DMS79 treated with DMSO at 0.1 percent for 48 hours (cell line): Measurements from ENCODE around the gene PIPOX.
A peak's percentile ranks its signal among the peaks of the same experiment; 100 is the strongest.

ENCODE experiments used
- DNase-seq: peaks from one replicate; lab custom pipeline; 2025; lab: John Stamatoyannopoulos, UW

The PIPOX gene

DNA sequence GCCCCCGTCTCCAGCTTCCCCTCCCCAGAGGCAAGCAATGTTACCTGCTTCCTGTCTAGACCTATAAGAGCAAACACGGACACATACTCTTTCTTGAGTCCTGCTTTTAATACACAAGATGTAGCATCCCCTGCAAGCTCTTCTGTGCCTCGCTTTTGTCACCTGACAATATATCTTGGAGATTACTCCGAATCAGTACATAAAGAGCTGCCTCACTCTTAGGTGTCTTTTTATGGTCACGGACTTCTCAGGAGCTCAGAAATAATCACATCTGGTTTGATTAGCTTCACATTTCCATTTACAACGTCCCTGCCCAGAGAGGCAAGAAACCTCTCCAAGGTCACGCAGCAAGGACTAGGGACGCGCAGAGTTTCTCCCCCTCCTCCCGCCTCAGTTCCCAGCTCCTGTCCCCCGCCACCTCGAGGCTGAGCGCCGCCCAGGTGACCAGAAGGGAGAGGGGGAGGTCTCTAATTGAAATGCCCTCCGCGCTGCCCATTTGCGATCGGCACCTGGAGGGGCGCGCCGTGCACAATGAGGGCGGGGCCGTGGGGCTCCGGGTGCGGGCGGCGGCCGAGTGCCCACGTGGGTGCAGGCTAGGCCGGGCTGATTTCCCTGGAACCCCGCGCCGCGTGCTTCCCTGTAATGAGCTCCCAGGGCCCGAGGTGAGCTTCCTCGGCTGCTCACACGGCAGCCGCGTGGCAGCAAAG lies 23.3 kb upstream of the PIPOX start:
- no peak for DNase-seq

DNA sequence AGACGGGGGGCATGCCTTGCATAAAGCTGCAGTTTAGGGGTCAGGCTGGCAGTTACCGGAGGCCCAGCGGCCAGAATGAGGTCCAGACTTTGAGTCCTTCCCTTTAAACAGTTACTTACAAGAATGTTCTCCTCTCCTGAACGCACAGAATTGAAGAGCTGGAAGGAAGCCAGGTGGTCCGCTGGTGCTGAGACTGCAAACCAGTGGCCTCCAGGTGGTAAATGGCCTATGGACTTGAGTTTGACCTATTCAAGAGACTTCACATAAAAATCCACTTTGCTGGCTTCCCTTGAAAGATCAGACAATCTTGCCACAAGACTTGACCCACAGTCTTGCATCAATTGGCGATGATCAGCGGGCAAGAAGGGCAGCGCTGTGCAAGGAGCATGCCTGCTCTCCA lies 22.4 kb upstream of the PIPOX start:
- peak; percentile 10 for DNase-seq

DNA sequence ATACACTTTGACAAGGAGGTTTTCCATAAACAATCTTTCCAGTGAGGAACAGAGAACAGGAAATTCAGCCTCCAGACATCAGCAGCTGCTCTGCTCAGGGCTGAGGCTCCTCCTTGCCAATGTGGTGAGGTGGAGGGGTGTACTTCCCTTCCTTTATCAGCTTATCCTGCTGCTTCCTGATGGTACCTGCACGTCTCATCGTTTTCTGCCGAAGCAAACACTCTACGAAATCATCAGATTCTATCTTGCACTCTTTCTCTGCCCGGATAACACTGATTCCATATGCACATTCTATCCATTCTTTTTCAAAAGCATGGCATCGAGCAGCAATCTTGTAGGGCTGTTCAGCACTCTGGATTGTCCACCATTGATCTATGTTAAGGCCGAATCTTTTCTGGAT lies 21.7 kb upstream of the PIPOX start:
- DNase-seq: no peak

DNA sequence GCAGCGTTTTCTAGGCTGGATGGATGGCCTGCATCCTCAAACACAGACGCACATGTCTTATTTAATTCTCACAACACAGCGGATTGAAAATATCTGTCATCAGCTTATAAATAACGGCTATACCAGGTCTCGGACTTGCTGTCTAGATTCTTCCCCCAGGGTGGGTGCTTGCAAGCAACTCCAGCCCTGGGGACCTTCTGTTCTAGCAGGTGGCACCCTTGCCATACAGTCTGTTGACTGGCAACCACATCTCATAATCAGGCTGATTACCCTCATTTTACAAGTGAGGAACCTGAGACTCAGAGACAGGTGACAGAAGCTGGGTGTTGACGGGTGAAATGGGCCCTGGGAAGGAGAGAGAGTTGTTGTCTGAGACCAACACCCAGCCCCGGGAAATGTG lies 20.9 kb upstream of the PIPOX start:
- DNase-seq: no peak

DNA sequence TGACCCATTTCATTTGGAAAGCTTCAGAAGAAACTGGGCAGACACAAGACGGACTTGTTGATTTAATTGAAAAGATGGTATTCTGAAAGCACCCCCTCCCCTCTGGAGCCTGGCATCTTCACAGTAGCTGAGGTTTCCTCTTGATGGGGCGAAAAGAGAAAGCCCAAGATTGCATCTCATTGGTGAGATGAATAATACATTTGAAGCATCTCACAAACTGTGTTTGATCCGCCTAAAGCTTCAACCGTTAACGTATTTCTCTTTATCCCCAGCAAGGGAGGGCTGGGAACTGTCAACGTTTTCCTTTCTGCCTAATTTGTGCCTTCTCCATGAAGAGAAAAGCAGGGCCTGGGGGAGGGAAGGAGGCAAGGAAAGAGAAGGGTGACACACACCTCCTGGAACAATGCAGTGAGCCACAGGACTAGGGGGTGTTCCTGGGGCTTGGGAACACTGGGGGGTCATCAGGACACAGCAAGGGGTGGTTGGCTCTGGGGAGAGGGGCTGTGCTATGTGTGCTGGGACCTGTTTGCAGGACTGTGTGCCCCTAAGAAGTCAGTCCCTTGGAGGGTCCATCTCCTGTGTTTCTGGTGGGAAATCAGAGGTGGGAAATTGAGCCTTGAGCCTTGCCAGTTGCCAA lies 18.5 kb upstream of the PIPOX start:
- DNase-seq: no peak

DNA sequence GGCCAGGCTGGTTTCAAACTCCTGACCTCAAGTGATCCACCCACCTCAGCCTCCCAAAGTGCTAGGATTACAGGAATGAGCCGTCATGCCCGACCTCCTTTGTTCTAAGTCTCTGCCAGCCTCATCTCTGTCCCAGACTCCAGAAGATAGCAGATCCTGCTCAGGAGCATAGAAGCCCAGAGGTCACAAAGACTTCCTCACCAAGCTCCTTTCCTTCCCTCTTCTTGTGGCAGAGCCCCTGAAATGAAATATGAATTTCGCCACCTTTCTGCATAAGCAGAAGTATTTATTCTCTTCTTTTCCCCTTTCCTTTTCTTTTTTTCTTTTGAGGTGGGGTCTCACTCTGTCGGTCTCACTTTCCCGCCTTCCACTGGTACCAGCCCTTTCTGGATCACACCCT lies 11.5 kb upstream of the PIPOX start:
- no peak for DNase-seq

DNA sequence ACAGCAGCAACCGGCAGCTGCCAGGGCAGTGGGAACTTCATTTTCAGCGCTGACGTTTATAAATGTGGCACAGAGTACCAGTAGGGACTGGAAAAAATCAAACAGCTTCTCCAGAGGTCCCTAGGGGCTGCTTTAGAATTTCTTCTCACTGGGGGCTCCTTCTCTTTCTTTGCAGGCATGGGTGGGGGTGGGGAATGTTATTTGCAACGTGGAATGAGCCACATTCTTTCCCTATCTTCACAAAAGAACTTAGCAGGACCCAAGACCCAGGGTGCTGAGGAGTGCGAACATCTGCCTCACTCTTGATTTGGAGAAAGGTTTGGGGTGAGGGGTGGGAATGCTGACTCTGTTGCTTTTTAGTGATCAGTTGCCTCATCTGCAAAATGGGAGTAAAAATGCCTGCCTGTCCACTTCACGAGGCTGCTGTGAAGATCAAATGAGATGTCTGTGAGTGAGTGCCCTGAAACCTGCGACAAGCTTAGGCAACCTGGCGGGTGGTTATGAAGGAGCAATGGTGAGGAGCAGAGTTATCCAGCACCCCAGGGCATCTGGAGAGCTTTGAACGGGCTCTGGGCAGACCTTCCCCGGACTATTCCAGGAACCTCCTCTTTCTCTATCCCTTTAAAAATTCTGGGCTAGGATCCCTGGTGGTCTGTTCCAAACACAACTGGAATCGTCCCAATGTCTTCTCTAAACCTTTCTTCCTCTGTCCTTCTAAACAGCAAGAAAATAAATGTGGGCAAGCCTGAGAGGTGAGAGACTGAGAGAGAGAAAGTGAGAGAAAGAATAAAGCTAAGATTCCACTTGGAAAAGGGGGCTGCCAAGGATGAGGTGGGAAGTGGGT lies 10.7 kb upstream of the PIPOX start:
- no peak for DNase-seq

DNA sequence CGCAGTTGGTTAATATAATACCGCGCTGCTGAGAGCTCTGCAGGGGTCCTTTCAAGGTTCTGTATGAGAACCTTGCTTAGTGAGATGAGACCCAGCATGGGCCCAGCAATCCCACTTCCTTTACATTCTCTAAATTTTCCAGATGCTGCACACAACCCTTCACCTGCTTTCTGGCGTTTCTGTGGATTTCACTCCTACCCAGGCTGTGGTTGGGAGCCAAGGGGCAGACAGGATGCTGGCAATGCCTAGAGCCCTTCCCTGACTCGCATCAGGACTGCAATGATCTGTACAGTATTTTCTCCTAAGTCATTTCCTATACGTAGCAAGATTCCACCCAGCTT lies 10.1 kb upstream of the PIPOX start:
- no peak for DNase-seq

DNA sequence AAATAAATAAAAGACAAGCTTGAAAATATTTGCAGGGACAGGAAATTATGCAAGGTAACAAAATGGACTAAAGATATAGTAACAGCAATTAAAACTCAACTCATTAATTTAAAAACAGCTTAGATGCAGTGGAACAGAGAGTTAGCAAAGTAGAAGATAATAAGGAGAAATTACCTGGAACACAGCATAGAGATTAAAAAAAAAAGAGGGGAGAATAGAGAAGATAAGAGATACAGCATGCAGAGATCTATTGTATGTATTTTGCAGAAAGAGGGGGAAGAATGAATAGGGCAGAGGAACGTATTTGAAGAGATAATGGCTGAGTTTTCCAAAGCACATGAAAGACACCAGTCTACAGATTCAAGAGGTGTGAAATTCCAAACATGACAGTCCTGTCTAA lies 8.4 kb upstream of the PIPOX start:
- no peak for DNase-seq

DNA sequence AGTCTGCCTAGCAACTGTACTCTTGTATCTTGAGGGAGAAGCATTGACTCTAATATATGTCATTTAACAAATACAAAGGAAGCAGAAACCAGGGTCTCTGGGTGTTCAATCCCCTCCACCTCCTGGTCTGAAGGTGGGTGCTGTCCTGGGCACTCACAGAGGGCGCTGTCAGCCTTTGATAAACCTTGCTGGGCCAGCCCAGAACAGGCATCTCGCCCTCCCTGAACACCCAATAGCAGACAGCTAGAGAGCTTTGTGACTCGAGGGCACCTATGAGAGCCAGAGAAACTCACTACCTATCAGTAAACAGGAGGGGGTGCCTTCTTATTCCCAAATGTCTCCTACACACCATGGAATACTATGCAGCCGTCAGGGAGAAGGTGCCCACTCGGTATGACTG lies 6.4 kb upstream of the PIPOX start:
- no peak for DNase-seq

DNA sequence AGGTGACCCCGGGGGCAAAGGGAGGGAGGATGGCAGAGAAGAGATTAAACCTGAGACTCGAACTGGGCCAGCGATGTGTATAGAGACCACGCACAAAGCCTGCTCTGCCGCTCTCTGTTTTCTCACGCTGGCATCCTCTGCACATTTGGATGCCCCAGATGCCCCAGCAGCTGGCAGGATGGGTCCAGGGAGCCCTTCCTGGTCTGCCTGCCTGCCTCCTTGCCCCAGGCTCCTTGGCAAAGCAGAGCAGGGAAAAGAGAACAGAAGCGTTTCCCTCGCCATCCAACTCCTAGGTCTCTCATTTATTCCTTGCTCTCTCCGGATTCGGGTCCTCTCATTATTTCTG lies 5.2 kb upstream of the PIPOX start:
- DNase-seq: no peak

DNA sequence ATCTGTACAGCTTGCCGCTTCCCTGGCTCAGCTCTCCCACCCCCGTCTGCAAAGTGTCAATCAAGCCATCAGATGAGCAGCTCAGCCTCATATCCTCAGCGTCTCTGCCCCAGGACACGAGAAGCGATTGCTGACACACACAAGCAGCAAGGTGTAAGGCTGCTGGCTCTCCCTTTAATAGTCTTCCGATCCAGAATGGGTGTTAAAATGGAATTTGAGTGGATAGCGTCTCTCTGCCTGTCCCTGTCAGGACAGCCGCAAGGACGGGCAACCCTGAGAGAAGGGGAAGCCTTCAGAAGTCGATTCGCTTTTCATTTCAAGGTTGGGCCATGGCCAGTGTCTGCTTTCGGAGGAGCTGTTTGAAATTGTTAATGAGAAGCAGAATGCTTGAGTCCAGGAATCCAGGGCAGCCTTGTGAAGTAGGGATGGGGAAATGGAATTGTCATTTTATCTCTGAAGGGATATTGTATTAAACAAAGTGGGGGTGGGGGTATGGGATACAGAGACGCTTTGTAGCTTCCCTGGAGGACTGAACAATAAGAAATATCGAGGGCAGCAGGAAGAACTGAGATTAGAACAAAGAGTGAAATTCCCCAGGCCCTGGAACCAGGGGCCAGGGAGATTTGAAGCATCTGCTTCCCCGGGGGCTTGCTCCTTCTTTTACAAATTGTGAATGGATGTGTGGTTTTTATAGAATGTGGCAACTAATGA lies 4.7 kb upstream of the PIPOX start:
- no peak for DNase-seq

DNA sequence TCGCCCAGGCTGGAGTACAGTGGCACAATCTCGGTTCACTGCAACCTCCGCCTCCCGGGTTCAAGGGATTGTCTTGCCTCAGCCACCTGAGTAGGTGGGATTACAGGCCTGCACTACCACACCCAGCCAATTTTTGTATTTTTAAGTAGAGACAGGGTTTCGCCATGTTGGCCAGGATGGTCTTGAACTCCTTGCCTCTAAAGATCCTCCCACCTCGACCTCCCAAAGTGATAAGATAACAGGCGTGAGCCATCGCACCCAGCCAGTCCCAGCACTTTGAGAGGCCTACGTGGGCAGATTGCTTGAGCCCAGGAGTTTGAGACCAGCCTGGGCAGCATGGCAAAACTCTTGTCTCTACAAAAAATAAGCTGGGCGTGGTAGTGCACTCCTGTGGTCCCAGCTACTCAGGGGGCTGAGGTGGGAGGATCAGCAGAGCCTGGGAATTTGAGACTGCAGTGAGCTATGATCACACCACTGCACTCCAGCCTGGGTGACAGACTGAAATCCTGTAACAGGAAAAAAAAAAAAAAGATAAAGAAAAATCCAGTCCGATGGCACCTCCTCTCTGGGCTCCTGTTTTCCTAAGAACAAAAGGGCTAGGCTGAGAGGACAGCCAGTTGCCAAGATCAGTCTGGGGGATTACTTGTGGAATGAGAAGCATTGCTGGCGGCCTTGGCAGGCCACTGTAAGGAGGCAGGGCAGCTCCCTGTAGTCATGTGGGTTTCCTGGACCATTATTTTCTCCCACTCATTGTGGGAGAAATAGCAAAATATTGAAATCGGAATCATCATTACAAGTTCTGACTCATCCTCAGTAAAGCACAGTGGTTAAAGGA lies 3.0 kb upstream of the PIPOX start:
- DNase-seq: no peak

DNA sequence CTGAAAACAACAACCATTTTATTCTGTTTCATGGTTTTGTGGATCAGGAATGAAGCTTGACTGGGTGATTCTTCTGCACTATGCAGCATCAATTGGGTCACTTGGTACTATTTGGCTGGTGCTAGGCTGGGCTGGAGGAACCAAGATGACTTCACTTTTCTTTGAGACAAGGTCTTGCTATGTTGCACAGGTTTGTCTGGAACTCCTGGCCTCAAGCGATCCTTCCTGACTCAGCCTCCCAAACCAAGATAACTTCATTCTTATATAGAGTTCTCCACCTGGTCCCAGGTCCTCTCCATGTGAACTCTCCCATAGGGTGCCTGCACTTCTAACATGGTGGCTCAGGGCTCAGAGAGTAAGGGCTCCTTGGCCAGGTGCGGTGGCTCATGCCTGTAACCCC lies 1.9 kb upstream of the PIPOX start:
- DNase-seq: no peak

DNA sequence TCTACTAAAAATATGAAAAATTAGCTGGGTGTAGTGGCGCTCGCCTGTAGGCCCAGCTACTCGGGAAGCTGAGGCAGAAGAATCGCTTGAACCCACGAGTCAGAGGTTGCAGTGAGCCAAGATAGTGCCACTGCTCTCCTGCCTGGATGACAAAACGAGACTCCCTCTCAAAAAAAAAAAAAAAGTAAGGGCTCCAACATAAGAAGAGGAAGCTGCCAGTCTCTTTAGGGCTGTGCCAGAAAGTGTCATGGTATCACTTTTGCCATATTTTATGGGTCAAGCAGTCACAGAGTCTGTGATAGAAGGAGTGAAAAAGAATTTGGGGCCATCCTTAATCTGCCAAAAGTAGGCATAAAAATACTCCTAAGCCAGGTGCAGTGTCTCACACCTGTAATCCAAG lies 1.4 kb upstream of the PIPOX start:
- no peak for DNase-seq

DNA sequence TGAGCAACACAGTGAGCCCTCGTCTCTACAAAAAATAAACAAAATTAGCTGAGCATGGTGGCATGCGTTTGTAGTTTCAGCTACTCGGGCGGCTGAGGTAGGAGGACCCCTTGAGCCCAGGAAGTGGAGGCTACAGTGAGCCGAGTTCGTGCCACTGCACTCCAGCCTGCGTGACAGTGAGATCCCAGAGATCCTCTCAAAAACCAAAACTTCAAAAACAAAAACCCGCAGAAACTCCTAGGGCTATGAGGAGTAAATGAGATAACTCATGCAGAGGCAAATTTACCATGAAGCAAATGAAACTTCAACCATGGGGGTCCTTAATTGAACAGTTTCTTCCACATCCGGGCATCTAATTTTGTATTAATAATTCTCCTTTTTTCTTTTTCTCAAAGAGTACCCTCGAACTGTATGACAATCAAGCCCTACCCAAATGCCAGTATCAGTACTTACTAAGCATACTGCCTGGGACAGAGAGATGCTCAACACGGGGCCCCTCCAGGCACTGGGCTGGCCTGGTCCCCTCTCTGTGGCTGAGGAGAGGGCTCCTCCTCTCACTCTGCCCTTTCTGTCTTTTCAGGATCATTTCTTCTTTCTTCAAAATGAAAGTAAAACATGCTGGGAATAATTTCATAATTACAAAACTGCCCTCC lies 789 bp upstream of the PIPOX start:
- no peak for DNase-seq

DNA sequence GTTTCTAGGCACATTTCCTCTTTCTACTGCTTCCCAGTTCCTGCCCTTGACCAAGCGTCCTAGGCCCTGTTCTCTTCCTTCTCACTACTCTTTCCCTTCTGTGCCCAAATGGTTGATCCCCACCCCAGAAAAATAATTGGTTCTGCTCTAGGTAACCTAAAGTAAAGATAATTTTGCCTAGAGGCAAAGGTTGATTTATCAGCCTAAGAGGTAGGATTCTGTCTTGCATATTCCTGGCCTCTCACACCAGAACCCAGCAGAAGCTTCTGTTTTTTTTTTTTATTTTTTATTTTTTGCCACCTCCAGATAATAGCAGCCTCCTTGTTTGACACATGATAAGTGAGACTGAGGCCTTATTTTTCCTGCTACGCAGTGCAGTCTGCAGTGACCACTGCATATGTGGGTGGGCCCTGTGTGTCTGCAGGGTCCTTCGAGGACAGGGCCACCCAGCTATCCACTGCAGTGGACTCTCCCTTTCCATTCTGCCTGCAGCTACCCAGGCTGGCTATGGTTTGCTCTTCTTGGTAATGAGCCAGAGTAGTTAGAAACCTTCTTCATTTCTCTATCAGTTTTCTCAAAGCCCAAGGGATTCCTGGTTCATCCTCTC lies 701 bp downstream of the PIPOX start:
- DNase-seq: peak; percentile 54

DNA sequence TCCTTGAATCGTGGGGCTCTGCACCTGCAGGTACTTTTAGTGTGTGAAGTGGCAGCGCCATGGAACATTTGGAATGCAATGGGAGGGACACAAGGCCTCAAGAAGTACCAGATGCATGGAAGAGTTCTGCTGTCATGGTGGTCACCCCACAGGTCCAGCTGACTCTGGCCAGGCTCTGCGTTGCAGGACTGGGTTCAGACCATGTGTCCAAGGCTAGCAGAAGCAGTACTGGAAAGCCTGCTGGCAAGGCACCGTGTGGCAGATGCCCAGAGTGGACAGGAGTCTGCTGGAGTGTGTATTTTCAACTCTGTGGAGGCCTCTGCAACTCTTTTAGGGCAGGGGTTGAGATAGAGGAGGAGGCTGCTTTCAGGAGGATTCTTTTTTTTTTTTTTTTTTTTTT lies 2.1 kb downstream of the PIPOX start:
- no peak for DNase-seq

DNA sequence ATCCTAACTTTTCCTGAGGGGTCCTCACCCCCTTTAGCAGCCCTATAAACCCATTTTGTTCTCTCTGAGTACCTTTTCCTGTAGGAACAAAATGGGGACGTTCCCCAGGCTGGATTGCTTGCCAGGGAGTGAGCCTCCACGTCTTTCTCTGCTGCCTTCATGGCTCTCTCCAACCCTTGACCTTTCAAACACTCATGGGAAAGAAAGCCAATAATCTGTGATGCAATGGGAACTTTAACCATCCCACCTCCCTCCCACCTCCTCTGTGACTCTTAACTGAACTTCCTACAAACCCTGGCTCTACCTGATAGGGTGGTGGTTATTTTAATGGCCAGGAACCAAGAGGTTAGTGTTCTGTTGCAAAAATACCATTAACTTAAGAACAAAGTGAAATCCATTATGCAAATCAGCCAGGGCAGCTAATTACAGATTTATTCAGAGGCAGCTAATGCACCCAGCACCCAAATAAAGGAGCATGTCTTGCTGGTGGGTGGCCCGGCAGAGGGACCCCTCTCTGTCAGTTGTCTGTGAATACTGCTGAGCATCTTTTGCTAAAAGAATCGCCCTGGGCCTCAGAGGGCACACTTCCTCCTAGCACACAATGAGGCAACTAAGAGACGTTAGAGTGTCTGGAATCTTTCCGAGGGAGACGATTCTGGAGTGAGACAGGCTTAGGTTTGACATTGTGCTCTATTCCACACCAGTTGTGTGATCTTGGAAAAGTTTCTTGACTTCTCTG lies 3.0 kb downstream of the PIPOX start:
- no peak for DNase-seq

DNA sequence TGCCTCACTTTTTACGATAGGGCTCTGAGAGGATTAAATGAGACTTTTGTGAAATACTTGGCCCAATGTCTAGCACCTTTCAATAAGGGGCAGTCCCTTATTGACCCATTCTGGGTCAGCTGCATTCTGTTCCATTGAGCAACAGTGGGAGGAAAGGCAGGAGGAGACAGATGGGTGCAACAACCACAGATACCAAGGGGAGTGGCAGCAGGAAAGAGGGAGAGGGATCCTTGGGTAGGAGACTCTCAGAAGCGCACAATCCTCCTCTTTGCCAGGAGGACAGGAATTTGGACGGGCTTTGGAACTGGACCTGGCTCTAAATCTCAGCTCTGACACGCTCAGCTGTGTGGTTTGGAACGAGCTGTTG lies 3.5 kb downstream of the PIPOX start:
- DNase-seq: no peak
